ENCODE data around the gene NOP14.
A peak's percentile ranks its signal among the peaks of the same experiment; 100 is the strongest.
"Not testable (repeated sequence)": the region's sequence is repeated elsewhere in the genome, so short reads cannot be mapped to it uniquely, and the experiment has no call there.

NOP14 gene

DNA sequence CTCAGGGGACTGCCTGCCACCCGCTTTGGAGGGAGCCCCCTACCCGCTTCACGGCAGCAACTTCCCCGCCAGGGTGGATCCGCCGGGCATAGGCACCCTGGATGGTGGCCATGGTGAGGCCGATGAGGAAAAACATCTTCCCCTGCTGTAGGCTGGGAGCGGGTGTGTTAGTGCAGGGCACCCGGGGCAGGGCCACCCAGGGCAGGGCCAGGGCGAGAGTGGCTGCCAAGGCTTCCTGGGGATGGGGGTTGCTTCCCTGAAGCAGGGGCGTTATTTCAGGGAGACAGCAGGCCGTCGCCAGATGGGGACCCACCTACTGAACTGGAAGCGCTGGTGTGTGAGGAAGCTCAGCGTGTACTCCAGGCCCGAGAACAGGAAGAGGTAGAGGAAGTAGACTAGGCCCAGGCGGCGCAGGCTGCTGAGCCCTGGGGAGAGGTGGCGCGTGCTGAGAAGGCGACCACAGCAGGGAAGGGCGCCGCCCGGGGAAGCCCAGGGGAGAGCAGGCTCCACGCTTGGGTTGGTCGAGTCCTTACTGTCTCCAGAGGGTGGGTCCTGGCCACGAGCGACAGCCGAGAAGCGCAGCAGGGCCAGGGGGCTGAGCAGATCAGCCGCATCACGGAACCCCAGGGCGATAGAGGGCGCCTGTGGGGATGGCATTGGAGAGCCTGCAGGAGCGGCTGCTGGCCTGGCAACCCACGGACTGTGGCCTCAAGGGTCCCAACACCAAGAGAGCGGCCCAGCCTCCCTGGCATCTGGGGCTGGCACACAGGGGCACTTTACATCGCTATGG lies 31.5 kb downstream of the NOP14 start:
- no peak for DNase-seq (ENCODE audit: low read depth)

DNA sequence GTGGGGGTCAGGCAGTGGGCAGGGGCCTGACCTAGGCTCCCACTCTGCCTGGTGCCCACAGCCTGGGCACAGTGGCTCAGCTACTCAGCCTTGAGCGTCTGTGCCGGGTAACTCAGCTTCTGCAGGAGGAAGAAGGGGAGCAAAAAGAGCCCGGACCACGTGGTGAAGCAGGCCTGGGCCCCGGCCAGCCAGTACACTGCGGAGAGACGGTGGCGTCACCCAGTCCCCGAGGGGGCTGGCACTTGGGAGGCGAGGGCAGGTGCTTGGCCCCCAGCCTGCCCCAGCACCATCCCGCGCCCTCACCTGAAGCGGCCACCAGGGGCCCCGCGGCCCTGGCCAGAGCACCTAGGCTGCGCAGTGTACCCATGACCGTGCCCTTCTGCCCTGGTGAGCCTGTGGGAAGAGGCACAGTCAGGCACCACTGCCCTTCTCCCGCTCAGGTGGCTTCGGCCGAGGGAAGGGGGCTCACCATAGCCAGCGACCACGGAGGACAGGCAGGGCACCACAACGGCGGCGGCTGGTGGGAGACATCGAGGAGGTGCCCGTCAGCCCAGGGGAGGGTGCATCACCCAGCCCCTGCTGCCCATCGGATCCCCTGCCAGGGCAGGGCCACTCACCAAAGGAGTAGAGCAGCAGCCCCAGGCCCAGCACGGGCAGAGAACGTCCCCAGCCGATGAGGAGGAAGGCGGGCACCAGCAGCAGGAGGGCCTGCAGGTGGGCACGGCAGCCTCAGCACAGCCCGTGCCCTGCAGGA lies 32.3 kb downstream of the NOP14 start:
- no peak for DNase-seq (ENCODE audit: low read depth)

GRCh38 chr4:2930135-2930757 lies 33.0 kb downstream of the NOP14 start:
- no peak for DNase-seq (ENCODE audit: low read depth)

DNA sequence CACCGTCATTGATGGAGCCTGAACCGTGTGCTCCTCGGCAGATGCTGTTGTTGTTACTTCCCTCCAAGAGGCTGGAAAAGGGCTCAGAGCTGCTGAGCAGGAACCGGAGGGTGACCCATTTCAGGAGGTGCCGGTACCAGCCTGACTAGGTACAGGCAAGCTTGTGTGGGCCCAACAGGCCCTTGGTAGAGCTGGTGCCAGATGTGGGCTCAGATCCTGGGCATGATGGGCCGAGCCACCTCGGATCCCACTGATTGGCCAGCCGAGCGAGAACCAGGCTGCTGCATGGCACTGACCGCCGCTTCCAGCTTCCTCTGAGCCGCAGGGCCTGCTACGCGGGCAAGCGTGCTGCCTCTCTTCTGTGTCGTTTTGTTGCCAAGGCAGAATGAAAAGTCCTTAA lies 33.7 kb downstream of the NOP14 start:
- no peak for DNase-seq (ENCODE audit: low read depth)

GRCh38 chr4:2928242-2929176 lies 34.7 kb downstream of the NOP14 start:
- DNase-seq (ENCODE audit: low read depth): no peak

DNA sequence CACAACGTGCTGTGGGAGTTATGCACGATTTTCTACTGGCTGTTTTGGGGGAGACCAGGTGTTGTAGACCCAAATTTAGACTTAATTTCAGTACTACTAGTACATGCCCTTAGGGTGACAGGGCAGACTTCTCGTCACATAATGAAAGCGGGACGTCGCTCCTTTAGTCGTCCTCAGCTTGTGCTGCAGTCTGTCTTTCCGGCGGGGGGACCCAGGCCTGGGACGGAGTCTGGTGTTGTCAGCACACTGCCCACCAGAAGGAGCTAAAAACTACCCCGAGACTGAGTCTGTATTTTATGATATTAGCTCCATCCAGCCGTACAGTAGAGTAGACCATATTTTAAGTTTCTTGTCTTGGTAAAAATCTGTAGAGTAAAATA lies 35.5 kb downstream of the NOP14 start:
- DNase-seq (ENCODE audit: low read depth): no peak

DNA sequence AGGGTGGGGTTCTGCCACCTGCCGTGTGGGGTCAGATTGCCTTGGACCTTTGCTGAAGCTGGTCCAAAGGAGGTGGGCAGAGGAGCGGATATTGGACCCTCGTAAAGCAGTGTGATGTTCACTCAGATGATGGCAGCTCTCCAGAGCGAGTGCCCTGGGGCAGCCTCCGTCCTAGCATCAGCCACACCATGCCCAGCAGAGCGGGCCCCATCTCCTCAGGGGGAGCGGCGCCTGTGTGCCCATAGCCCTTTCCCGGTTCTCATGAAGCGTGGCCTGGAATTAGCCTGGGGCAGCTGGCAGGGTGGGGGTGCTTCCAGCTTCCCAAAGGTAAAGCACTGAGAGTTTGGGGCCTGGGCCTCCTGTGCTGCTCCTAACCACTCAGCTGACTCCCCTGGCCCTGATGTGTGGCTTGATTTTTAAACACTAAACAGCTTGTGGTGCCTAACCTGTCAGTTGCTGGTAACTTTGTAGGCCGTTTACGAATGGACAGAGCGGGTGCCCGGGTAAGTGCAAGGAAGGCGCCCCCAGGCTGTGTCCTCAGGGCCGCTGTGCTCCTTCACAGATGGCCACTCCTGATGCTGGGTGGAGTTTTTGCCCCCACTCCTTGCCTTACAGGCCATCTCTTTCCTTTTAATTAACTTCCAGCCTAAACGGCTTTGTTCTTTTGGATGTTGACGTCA lies 36.0 kb downstream of the NOP14 start:
- DNase-seq (ENCODE audit: low read depth): no peak

DNA sequence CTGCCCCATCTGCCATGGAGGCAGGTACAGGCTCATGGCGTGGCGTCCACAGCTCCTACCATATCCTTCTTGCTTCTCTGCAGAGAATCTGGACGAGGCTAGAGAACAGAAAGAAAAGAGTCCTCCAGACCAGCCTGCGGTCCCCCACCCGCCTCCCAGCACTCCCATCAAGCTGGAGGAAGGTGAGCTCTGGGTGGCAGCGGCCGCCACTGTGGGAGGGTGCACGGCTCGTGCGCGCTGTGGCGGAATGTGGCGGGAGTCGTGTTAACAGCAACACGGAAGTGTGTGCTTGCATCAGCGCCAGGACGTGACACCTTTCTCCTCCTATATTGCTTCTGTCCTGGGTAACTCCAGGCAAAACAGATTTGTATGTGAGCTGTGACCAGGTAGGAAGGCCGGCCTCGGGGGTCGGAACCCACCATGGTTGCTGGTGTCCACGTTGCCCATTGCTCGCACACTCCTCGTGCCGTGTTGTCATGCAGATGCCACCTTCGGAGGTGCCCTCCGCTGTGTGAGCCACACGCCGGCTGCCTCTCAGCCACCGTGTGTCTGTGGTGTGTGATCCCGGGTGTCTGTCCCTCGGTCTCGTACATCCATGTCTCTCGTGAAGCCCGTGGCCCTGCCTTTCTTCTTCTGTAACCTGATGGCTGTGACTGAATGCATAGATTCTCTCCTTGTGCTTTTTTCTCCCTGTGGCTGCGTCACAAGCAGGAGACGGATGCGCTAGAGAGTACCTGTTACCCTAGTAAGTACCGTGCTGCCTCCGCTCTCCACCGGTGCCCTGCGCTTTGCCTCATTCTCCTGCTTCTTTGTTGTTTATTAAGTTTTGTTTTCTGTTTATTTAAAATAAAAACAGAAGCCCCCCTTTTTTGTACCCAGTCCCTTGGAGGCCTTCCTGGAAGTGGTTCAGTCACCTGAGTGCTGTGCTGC lies 37.0 kb downstream of the NOP14 start:
- DNase-seq (ENCODE audit: low read depth): no peak

- no peak for DNase-seq (ENCODE audit: low read depth)
Observed at GRCh38 chr4:2925496-2925895, 37.7 kb downstream of the NOP14 start.

DNA sequence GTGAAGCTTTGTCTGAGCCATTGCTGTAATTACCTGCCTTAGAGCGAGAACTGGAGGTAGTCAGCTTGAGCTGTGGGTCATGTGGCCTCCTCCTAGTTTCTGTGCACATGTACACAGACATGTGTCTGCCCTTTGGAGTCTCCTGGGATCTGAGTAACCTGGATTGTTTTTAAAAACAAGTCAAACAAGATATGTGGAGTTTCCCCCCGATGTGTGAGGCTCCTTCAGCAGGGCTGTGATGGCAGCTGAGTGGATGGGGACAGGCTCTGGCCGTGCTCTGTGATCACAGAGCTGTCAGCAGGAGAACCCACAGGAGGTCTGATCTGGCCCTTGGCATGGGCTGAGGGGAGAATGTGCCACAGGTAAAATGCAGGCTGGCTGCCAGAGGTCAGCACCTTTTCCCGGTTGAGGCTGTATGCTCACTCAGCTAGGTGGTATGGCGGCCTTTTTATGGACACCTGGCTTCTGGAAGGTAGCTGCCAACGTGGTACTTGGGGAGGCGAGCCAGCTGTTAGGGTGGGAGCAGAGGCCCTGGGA lies 38.4 kb downstream of the NOP14 start:
- DNase-seq (ENCODE audit: low read depth): no peak

DNA sequence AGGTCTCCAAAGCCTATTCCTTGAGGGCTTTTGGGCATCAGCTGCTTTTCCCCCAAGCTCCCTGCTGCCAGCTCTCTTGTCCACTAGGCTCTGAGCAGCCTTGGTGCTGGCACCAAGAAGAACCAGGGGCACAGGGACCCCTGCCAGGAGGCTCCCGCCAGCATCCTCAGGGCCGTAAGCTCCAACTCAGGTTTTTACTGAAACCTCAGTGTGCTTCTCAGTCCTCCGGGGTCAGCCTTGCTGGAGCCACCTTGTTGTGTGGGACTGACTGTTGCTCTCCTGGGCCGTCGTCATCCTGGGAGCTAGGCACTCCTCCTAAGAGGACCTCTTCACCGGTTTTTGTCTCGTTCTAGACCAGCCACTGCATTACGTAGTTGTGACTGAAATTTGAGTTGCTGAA lies 38.9 kb downstream of the NOP14 start:
- no peak for DNase-seq (ENCODE audit: low read depth)

DNA sequence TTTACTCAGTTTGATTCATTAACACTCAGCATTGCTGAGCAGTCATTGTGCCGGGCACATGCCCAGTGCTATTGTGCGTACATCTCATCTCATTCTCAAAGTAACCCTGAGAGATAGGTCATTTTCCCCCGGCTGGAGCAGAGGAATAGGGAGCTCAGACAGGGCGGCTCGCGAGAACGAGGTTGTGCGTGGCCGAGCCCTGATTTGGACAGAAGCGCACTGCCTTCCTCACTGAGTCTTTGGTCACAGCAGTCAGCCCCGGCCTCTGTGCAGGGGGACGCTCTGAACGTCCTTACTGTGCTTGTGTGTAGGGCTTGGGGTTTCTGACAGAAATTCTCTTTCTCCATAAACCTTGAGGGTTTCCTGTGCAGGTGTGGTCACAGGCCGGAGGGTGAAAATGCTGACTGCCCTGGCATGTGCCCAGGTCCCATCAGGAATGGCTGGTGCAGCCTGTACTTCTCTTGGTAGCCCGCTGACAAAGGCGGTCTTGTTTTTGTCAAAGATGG lies 39.5 kb downstream of the NOP14 start:
- DNase-seq (ENCODE audit: low read depth): no peak

DNA sequence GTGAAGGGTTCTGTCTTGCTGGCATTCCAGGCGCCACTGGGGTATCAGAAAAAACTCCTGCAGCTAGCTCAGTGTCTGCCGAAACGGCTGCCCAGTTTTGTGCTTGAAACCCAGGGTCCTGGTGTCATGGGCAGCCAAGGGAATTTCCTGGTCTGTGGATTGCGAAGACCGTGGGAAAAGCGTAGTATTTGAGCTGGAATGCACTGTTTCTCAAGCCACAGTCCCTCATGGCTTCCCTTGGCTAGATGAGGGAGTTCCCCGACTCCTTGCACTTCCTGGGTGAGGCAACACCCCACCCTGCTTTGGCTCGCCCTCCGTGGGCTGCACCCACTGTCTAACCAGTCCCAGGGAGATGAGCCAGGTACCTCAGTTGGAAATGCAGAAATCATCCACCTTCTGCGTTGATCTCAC lies 40.1 kb downstream of the NOP14 start:
- peak; percentile 70 for DNase-seq (ENCODE audit: low read depth)

- peak; percentile 74 for DNase-seq (ENCODE audit: low read depth)
Observed at GRCh38 chr4:2922453-2923101, 40.6 kb downstream of the NOP14 start.

- DNase-seq (ENCODE audit: low read depth): not testable (repeated sequence)
Observed at GRCh38 chr4:2918714-2919113, 44.5 kb downstream of the NOP14 start.

DNA sequence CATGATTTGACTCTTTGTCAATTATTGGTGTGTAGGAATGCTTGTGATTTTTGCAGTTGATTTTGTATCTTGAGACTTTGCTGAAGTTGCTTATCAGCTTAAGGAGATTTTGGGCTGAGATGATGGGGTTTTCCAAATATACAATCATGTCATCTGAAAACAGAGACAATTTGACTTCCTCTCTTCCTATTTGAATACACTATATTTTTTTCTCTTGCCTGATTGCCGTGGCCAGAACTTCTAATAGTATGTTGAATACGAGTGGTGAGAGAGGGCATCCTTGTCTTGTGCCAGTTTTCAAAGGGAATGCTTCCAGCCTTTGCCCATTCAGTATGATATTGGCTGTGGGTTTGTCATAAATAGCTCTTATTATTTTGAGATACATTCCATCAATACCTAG lies 44.9 kb downstream of the NOP14 start:
- not testable (repeated sequence) for DNase-seq (ENCODE audit: low read depth)

GRCh38 chr4:2916696-2917095 lies 46.5 kb downstream of the NOP14 start:
- DNase-seq (ENCODE audit: low read depth): not testable (repeated sequence)

GRCh38 chr4:2915789-2916188 lies 47.4 kb downstream of the NOP14 start:
- DNase-seq (ENCODE audit: low read depth): no peak
